GM23248 (cell line): Measurements from ENCODE around the gene RHOBTB1. TPM values are rescaled to one million over a fixed set of nuclear protein-coding genes. Genes with fewer than 3 reads are reported as not detected.

ENCODE experiments used
- DNase-seq: peaks from one replicate; pipeline ENCODE4 v3.0.0-alpha.2; 2015
- H2AFZ ChIP-seq: fragments of 200-600 bp; sonication (generic); 2 replicates; pipeline ENCODE4 v1.6.1; 2016; ENCODE audit warnings: antibody characterized with exemption
- H3F3A ChIP-seq: fragments of 200-600 bp; sonication (generic); 2 replicates; pipeline ENCODE4 v1.6.1; 2016; ENCODE audit warnings: mild to moderate bottlenecking, antibody characterized with exemption, mixed run types; ENCODE audit not compliant: insufficient read depth
- H3K27ac ChIP-seq: fragments of 200-600 bp; sonication (generic); 2 replicates; pipeline ENCODE4 v1.5.1; 2016; ENCODE audit warnings: mild to moderate bottlenecking
- H3K27me3 ChIP-seq: fragments of 200-600 bp; sonication (generic); replicated peaks from 2 replicates; pipeline ENCODE4 v1.6.1; 2016; ENCODE audit warnings: mild to moderate bottlenecking; ENCODE audit not compliant: insufficient read depth
- H3K36me3 ChIP-seq: fragments of 200-600 bp; sonication (generic); 2 replicates; pipeline ENCODE4 v1.6.1; 2016; ENCODE audit warnings: low read depth, mild to moderate bottlenecking
- H3K4me1 ChIP-seq: fragments of 200-600 bp; sonication (generic); 2 replicates; pipeline ENCODE4 v1.6.1; 2016; ENCODE audit warnings: mild to moderate bottlenecking; ENCODE audit not compliant: insufficient read depth
- H3K4me2 ChIP-seq: fragments of 200-600 bp; sonication (generic); one replicate; pipeline ENCODE4 v1.6.1; 2016; ENCODE audit warnings: mild to moderate bottlenecking; ENCODE audit not compliant: unreplicated experiment
- H3K4me3 ChIP-seq: fragments of 200-600 bp; sonication (generic); 2 replicates; pipeline ENCODE4 v1.5.1; 2016; ENCODE audit warnings: mild to moderate bottlenecking
- H3K79me2 ChIP-seq: fragments of 200-600 bp; sonication (generic); 2 replicates; pipeline ENCODE4 v1.6.1; 2016; ENCODE audit warnings: mild to moderate bottlenecking; ENCODE audit not compliant: insufficient read depth
- H3K9ac ChIP-seq: fragments of 200-600 bp; sonication (generic); 2 replicates; pipeline ENCODE4 v1.6.1; 2016; ENCODE audit warnings: mild to moderate bottlenecking
- H3K9me2 ChIP-seq: fragments of 200-600 bp; sonication (generic); 2 replicates; pipeline ENCODE4 v1.6.1; 2016; ENCODE audit warnings: mixed run types, mild to moderate bottlenecking, moderate library complexity; ENCODE audit not compliant: insufficient read depth
- H3K9me3 ChIP-seq: fragments of 200-600 bp; sonication (generic); one replicate; pipeline ENCODE4 v1.6.1; 2017; ENCODE audit warnings: low read depth
- H4K20me1 ChIP-seq: fragments of 200-600 bp; sonication (generic); 2 replicates; pipeline ENCODE4 v1.6.0; 2016; ENCODE audit not compliant: insufficient read depth
- EZH2 ChIP-seq: fragments of 200-600 bp; sonication (generic); IDR thresholded peaks from 2 replicates; pipeline ENCODE4 v1.6.1; 2018; ENCODE audit warnings: antibody characterized with exemption, mild to moderate bottlenecking; ENCODE audit not compliant: insufficient read depth, poor library complexity, severe bottlenecking
- EZH2phosphoT487 ChIP-seq: fragments of 200-600 bp; sonication (generic); IDR thresholded peaks from 2 replicates; pipeline ENCODE4 v1.6.1; 2018; ENCODE audit warnings: antibody characterized with exemption, moderate library complexity, mild to moderate bottlenecking, low read depth; ENCODE audit not compliant: insufficient read depth
- WGBS, 2 experiments: methylation state at CpG; one replicate each; pipeline ENCODE4 v1.1.6; 2015 to 2017; ENCODE audit warnings: low lambda C conversion rate in 2 of 2, low coverage in 1 of 2; ENCODE audit errors: missing lambda C conversion rate in 2 of 2; 5-methylcytosine and 5-hydroxymethylcytosine counted together
- in situ Hi-C: fragments of 300-500 bp; cut with MboI; formaldehyde crosslinking; loops from 2 replicates; pipeline ENCODE4 v1.15.0; 2020
- polyA plus RNA-seq: library from polyadenylated mRNA; unstranded; fragments of >200 nt; fragmentation: Nextera tagmentation; extraction: Ambion mirVana; gene quantifications from 2 replicates; pipeline ENCODE4 v1.2.1, GENCODE V29; 2016
- total RNA-seq: library from RNA; depleted of rRNA; stranded (reverse); fragments of >200 nt; shearing (Covaris generic); gene quantifications from 2 replicates; pipeline ENCODE4 v1.2.3, GENCODE V29; 2014

RHOBTB1 gene
- total and polyA plus RNA-seq, 2 experiments from 2014 or later, result 11.1 to 14.6 TPM

GRCh38 chr10:60950300-60950699, 6.3 kb upstream of the RHOBTB1 start:
- H3K79me2 ChIP-seq, result no peaks in the 10 kb centered on the region
- TF ChIP-seq EZH2, result no peak
- TF ChIP-seq EZH2phosphoT487, result no peak
- 81 to 82% methylated on average over 3 of the region's 3 CpGs for whole genome bisulfite sequencing, 2 experiments
- no peaks in the 10 kb centered on the region for H3K9me2 ChIP-seq
- H3K27ac ChIP-seq, result no peak overlapping the region
- H3F3A ChIP-seq, result peaks cover 3% of the 10 kb centered on the region; the same call in 1 of the 2 replicates
- in situ Hi-C loops, result no loop called here
- H3K4me3 ChIP-seq, result no peak overlapping the region
- H2AFZ ChIP-seq, result no peak overlapping the region
- H3K9ac ChIP-seq, result no peak overlapping the region
- no peaks in the 10 kb centered on the region for H3K36me3 ChIP-seq
- no peak for DNase-seq
- no peaks in the 10 kb centered on the region for H3K9me3 ChIP-seq
- H4K20me1 ChIP-seq, result no peaks in the 10 kb centered on the region
- no peaks in the 10 kb centered on the region for H3K27me3 ChIP-seq
- H3K4me1 ChIP-seq, result peaks cover under 1% of the 10 kb centered on the region; the same call in 1 of the 2 replicates
- H3K4me2 ChIP-seq, result no peak overlapping the region

DNA sequence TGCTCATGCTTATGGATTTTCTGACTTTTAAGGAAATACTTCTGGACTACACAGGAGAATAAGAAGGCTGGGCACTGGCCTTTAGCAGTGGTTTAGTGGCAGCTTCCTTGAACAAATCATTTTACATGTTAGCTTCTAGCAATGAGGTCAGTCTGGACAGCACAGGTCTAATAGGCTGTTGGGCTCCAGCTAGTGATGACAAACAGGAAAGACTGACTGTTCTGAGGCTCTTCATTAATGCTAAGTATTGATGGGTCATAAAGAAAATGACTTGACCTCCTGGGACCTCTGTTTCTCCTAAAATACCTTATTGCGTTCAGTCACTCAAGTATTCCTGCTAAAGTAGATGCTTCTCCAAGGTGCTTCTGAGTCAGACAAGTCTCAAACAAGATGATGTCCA, 4.9 kb upstream of the RHOBTB1 start:
- WGBS, 2 experiments, result 96% methylated on average over 1 of the region's 1 CpG
- H3K4me2 ChIP-seq, result no peak overlapping the region
- H3K27me3 ChIP-seq, result no peaks in the 10 kb centered on the region
- peaks cover 5% of the 10 kb centered on the region; the same call in 1 of the 2 replicates for H3F3A ChIP-seq
- no peaks in the 10 kb centered on the region for H3K79me2 ChIP-seq
- H3K36me3 ChIP-seq, result no peaks in the 10 kb centered on the region
- TF ChIP-seq EZH2phosphoT487, result no peak
- TF ChIP-seq EZH2, result no peak
- no peak overlapping the region for H2AFZ ChIP-seq
- no peak overlapping the region for H3K27ac ChIP-seq
- peak; percentile 21 for DNase-seq
- in situ Hi-C loops, result no loop called here
- H3K9me2 ChIP-seq, result no peaks in the 10 kb centered on the region
- H3K4me1 ChIP-seq, result peaks cover 4% of the 10 kb centered on the region; the same call in 1 of the 2 replicates
- H3K4me3 ChIP-seq, result no peak overlapping the region
- H3K9ac ChIP-seq, result no peak overlapping the region
- H3K9me3 ChIP-seq, result no peaks in the 10 kb centered on the region
- H4K20me1 ChIP-seq, result no peaks in the 10 kb centered on the region

DNA sequence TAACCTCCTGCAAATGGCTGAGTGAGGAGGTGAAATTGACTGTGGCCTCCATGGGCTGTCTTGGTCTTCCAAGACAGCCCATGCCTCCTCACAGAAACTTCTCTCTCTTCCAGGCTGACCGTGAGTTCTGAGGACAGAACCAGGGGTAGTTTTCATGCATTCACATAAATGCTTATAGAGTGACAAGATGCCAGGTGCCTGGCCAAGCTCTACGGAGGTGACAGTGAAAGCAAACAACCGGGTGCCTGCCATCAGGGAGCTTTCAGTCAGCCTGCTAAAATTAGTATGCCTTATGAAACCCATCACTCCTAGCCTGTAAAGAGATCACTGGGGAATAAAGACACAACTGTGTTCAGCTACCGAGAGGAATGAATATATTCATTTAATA, 919 bp upstream of the RHOBTB1 start:
- in situ Hi-C loops, result no loop called here
- peaks cover 24% of the 10 kb centered on the region for H3K79me2 ChIP-seq
- H2AFZ ChIP-seq, result peak overlapping the region; percentile 98
- H3K9ac ChIP-seq, result peak overlapping the region; percentile 98
- peak overlapping the region; percentile 100 for H3K4me2 ChIP-seq
- H4K20me1 ChIP-seq, result no peaks in the 10 kb centered on the region
- peak overlapping the region; percentile 85 for H3K4me3 ChIP-seq
- no peaks in the 10 kb centered on the region for H3K9me3 ChIP-seq
- TF ChIP-seq EZH2phosphoT487 (no peak), EZH2 (no peak)
- peaks cover 5% of the 10 kb centered on the region; the same call in 1 of the 2 replicates for H3F3A ChIP-seq
- no peaks in the 10 kb centered on the region for H3K36me3 ChIP-seq
- peak overlapping the region; percentile 98 for H3K27ac ChIP-seq
- peaks cover 20% of the 10 kb centered on the region for H3K4me1 ChIP-seq
- no peak for DNase-seq
- no peaks in the 10 kb centered on the region for H3K9me2 ChIP-seq
- 38 to 46% methylated on average over 4 of the region's 4 CpGs for WGBS, 2 experiments
- H3K27me3 ChIP-seq, result no peaks in the 10 kb centered on the region

DNA sequence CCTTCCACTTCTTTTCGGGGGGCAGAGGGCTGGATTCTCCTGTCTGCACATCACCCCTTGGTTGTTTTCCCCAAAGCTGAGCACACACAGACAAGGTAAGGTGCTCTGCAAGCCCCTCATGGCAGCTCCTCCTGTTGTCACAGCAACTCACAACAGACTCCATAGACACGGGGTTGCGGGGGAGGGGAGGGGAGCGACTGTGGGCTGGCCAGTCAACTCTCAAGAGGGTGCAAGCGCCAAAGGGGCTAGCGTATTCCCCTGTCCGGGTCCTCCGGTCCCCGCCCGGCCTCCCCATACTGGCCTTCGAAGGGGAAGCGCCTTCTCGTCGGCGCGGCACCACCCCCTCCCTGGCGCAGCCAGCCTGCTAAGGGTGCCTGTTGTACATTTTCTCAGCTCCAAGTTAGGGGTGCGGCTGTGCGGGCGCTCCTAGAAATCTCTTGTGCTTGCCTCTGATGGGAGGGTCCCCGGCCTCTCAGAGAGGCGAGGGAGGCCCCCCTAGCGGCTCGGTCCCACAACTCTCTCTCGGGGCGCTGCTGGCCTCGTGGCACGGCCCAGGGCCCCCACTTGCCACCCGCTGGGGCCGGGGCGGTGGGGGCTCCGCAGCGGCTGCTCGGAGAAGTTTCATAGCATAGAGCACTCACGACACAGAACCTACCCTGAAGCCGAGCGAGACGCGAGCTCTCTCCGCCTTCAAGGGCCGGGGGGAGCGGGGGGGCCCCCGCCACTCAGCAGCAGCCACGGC, 498 bp downstream of the RHOBTB1 start:
- H2AFZ ChIP-seq, result peak overlapping the region; percentile 98
- peak overlapping the region; percentile 98 for H3K9ac ChIP-seq
- no peaks in the 10 kb centered on the region for H3K9me3 ChIP-seq
- no peak for TF ChIP-seq EZH2phosphoT487
- no peak for TF ChIP-seq EZH2
- no peaks in the 10 kb centered on the region for H3K9me2 ChIP-seq
- in situ Hi-C loops, result no loop called here
- peaks cover 12% of the 10 kb centered on the region for H3F3A ChIP-seq
- H3K36me3 ChIP-seq, result no peaks in the 10 kb centered on the region
- peak overlapping the region; percentile 98 for H3K27ac ChIP-seq
- peak; percentile 73 for DNase-seq
- H3K4me2 ChIP-seq, result peak overlapping the region; percentile 100
- 1% methylated on average over 25 to 39 of the region's 44 CpGs for WGBS, 2 experiments
- no peaks in the 10 kb centered on the region for H3K27me3 ChIP-seq
- H3K4me3 ChIP-seq, result peak overlapping the region; percentile 85
- peaks cover 26% of the 10 kb centered on the region for H3K4me1 ChIP-seq
- H3K79me2 ChIP-seq, result peaks cover 24% of the 10 kb centered on the region
- H4K20me1 ChIP-seq, result no peaks in the 10 kb centered on the region
